OCI-LY1 (cell line): ENCODE data around the gene IFNGR2.

Experiments
- EZH2 ChIP-seq: fragments of 200-600 bp; sonication (generic), shearing (Covaris generic); IDR thresholded peaks from 2 replicates; pipeline ENCODE4 v1.8.0; 2017; ENCODE audit warnings: borderline replicate concordance, mixed run types, mild to moderate bottlenecking, antibody characterized with exemption, low read length, moderate library complexity, mixed read lengths
- TF ChIP-seq, protein P1 (sequence below): fragments of 200-600 bp; sonication (generic), shearing (Covaris generic); IDR thresholded peaks from 2 replicates; pipeline ENCODE4 v1.5.1; 2017; ENCODE audit warnings: mild to moderate bottlenecking, antibody characterized with exemption, low read length, moderate library complexity, mixed read lengths

DNA sequence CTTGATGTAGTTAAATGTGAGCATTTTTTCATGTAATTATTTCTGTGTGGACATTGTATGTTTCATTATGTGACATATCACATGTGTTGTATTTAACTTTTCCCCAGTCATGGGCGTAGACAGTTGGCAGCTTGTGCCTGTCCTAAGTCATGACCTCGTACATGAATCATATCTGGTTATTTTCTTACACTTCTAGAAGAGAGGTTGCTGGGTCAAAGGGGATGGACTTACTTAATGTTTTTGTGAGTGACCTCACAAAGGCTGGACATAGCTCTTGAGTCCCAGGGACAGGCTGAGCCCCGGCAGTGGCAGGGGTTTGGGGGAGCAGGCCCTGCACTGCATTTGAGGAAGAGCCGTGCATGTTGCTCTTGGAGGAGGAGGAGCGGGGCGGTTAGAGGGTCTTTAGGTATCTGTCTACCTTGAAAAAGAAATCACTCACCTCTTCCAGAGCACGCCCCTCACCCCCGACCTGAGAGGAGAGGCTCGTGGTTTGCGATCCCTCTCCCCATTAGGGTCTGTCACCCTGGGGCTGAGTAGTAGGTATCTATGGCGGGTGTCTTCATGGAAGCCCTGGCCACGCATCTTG, 16.4 kb downstream of the IFNGR2 start:
- TF ChIP-seq, protein P1, sequence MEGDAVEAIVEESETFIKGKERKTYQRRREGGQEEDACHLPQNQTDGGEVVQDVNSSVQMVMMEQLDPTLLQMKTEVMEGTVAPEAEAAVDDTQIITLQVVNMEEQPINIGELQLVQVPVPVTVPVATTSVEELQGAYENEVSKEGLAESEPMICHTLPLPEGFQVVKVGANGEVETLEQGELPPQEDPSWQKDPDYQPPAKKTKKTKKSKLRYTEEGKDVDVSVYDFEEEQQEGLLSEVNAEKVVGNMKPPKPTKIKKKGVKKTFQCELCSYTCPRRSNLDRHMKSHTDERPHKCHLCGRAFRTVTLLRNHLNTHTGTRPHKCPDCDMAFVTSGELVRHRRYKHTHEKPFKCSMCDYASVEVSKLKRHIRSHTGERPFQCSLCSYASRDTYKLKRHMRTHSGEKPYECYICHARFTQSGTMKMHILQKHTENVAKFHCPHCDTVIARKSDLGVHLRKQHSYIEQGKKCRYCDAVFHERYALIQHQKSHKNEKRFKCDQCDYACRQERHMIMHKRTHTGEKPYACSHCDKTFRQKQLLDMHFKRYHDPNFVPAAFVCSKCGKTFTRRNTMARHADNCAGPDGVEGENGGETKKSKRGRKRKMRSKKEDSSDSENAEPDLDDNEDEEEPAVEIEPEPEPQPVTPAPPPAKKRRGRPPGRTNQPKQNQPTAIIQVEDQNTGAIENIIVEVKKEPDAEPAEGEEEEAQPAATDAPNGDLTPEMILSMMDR = no peak
- no peak for TF ChIP-seq EZH2
